Bronchial epithelial cell (primary cell): Measurements from ENCODE around the gene WIPF3. TPM values are rescaled to one million over a fixed set of nuclear protein-coding genes. Genes with fewer than 3 reads are reported as not detected.

Source experiments
- DNase-seq: peaks from one replicate; pipeline ENCODE4 v3.0.0-alpha.2; 2010; ENCODE audit warnings: low read depth
- FAIRE-seq: peaks from 2 replicates; lab custom pipeline; 2011; peaks lifted over from hg19 to GRCh38; lab: Jason Lieb, UNC
- H3K27me3 ChIP-seq: 2 replicates; pipeline ENCODE4 v1.5.1; 2011; ENCODE audit warnings: low read length; ENCODE audit not compliant: control insufficient read depth, insufficient read depth
- H3K36me3 ChIP-seq: 2 replicates; pipeline ENCODE4 v1.5.1; 2011; ENCODE audit warnings: low read length; ENCODE audit not compliant: control insufficient read depth, insufficient read depth
- H3K4me3 ChIP-seq: 2 replicates; pipeline ENCODE4 v1.5.1; 2011; ENCODE audit warnings: mild to moderate bottlenecking, low read depth, low read length, control low read depth
- CTCF ChIP-seq: IDR thresholded peaks from 2 replicates; pipeline ENCODE4 v1.5.1; 2011; ENCODE audit warnings: mild to moderate bottlenecking, moderate library complexity, low read length, control low read depth, inconsistent platforms; ENCODE audit not compliant: insufficient read depth, severe bottlenecking
- total RNA-seq: library from RNA; depleted of rRNA; stranded (reverse); fragments of >200 nt; gene quantifications from 2 replicates; pipeline ENCODE4 v1.2.1, GENCODE V29; 2014

WIPF3 gene
- total RNA-seq, 1 donor from 2014 or later: under 0.01 TPM

- H3K27me3 ChIP-seq: peaks cover 8% of the 10 kb centered on the region
- H3K4me3 ChIP-seq: no peak overlapping the region
- DNase-seq (no peak), FAIRE-seq (no peak)
- TF ChIP-seq CTCF: no peak
- H3K36me3 ChIP-seq: no peaks in the 10 kb centered on the region
Measured at GRCh38 chr7:29843093-29843492, 36.8 kb downstream of the WIPF3 start.

GRCh38 chr7:29843726-29844125, 37.4 kb downstream of the WIPF3 start:
- Histone ChIP-seq H3K36me3 (no peaks in the 10 kb centered on the region), H3K27me3 (peaks cover 8% of the 10 kb centered on the region), H3K4me3 (no peak overlapping the region)
- DNase-seq: no peak
- no peak for TF ChIP-seq CTCF
- no peak for FAIRE-seq

GRCh38 chr7:29844559-29844958, 38.3 kb downstream of the WIPF3 start:
- FAIRE-seq (no peak), DNase-seq (no peak)
- H3K4me3 ChIP-seq: no peak overlapping the region
- H3K27me3 ChIP-seq: peaks cover 8% of the 10 kb centered on the region
- no peaks in the 10 kb centered on the region for H3K36me3 ChIP-seq
- no peak for TF ChIP-seq CTCF

- TF ChIP-seq CTCF: no peak
- DNase-seq (no peak), FAIRE-seq (no peak)
- Histone ChIP-seq H3K4me3 (no peak overlapping the region), H3K36me3 (no peaks in the 10 kb centered on the region), H3K27me3 (peaks cover 3% of the 10 kb centered on the region)
Measured at GRCh38 chr7:29847496-29847895, 41.2 kb downstream of the WIPF3 start.

- Histone ChIP-seq H3K27me3 (peaks cover 3% of the 10 kb centered on the region), H3K36me3 (no peaks in the 10 kb centered on the region), H3K4me3 (no peak overlapping the region)
- no peak for TF ChIP-seq CTCF
- FAIRE-seq (no peak), DNase-seq (no peak)
Measured at GRCh38 chr7:29847916-29848315, 41.6 kb downstream of the WIPF3 start.

- no peak for TF ChIP-seq CTCF
- FAIRE-seq (no peak), DNase-seq (no peak)
- H3K27me3 ChIP-seq: peaks cover 4% of the 10 kb centered on the region
- H3K4me3 ChIP-seq: no peak overlapping the region
- no peaks in the 10 kb centered on the region for H3K36me3 ChIP-seq
Measured at GRCh38 chr7:29848941-29849340, 42.6 kb downstream of the WIPF3 start.
